ENCODE data around the gene BATF3.

- TF ChIP-seq CTCF (conservative IDR thresholded peaks at IDR 0.05; ENCODE audit: low read length) = no peak
- TF ChIP-seq EZH2phosphoT487 (IDR thresholded peaks at IDR 0.05; ENCODE audit: borderline replicate concordance) = no peak
Measured at GRCh38 chr1:212666116-212666775, 33.4 kb downstream of the BATF3 start.
